Measurements from ENCODE around the gene GPRASP1.

GRCh38 chrX:102624105-102624504 is 27.2 kb upstream of the GPRASP1 start:
- TF ChIP-seq EZH2 (IDR thresholded peaks at IDR 0.05) (no peak), YY1 (IDR thresholded peaks at IDR 0.05; ENCODE audit: extremely low read depth, insufficient replicate concordance, low read depth, low read length) (no peak), CTCF (IDR thresholded peaks at IDR 0.05 in 2 of 3, conservative IDR thresholded peaks at IDR 0.05 in 1 of 3; ENCODE audit: borderline replicate concordance in 1 of 3, insufficient read depth in 1 of 3, low read depth in 2 of 3, low read length in 2 of 3) (no peak), ZNF274 (IDR thresholded peaks at IDR 0.05; ENCODE audit: low read depth, low read length) (no peak), REST (IDR thresholded peaks at IDR 0.05; ENCODE audit: low read depth) (no peak), ZBTB33 (IDR thresholded peaks at IDR 0.05; ENCODE audit: extremely low read depth, insufficient replicate concordance, low read length) (no peak), POLR2AphosphoS5 (IDR thresholded peaks at IDR 0.05; ENCODE audit: low read depth, low read length) (no peak), SIN3A (IDR thresholded peaks at IDR 0.05; ENCODE audit: low read depth) (no peak), SRF (IDR thresholded peaks at IDR 0.05; ENCODE audit: low read depth) (no peak), RAD21 (IDR thresholded peaks at IDR 0.05; ENCODE audit: low read depth) (no peak), SP1 (IDR thresholded peaks at IDR 0.05; ENCODE audit: low read depth) (no peak), CBX3 (IDR thresholded peaks at IDR 0.05; ENCODE audit: low read depth) (no peak), ATF3 (IDR thresholded peaks at IDR 0.05) (no peak)

All from HCT116 (cell line).